ENCODE measurements around the gene AGBL1.
"Not testable (repeated sequence)": the region's sequence is repeated elsewhere in the genome, so short reads cannot be mapped to it uniquely, and the experiment has no call there.

The AGBL1 gene

GRCh38 chr15:86846036-86846435 is 766.4 kb downstream of the AGBL1 start:
- no peak for DNase-seq

- no peak for DNase-seq
These were observed 769.5 kb downstream of the AGBL1 start for GRCh38 chr15:86849136-86849535.

- no peak for DNase-seq
These were observed 770.1 kb downstream of the AGBL1 start for GRCh38 chr15:86849558-86850285.

- DNase-seq, result no peak
These were observed 771.3 kb downstream of the AGBL1 start for GRCh38 chr15:86850939-86851338.

GRCh38 chr15:86852741-86853140 is 773.1 kb downstream of the AGBL1 start:
- no peak for DNase-seq

- DNase-seq, result no peak
These were observed 774.5 kb downstream of the AGBL1 start for GRCh38 chr15:86854176-86854575.

- no peak for DNase-seq
These were observed 775.9 kb downstream of the AGBL1 start for GRCh38 chr15:86855307-86856291.

- DNase-seq, result no peak
These were observed 778.0 kb downstream of the AGBL1 start for GRCh38 chr15:86857701-86858100.

- DNase-seq, result no peak
These were observed 783.7 kb downstream of the AGBL1 start for GRCh38 chr15:86863226-86863915.

GRCh38 chr15:86865920-86866319 is 786.2 kb downstream of the AGBL1 start:
- no peak for DNase-seq

- no peak for DNase-seq
These were observed 791.2 kb downstream of the AGBL1 start for GRCh38 chr15:86870846-86871245.

GRCh38 chr15:86871964-86872363 is 792.3 kb downstream of the AGBL1 start:
- no peak for DNase-seq

- no peak for DNase-seq
These were observed 793.1 kb downstream of the AGBL1 start for GRCh38 chr15:86872782-86873181.

- no peak for DNase-seq
These were observed 795.4 kb downstream of the AGBL1 start for GRCh38 chr15:86875067-86875466.

GRCh38 chr15:86876387-86876944 is 796.8 kb downstream of the AGBL1 start:
- DNase-seq, result no peak

- DNase-seq, result no peak
These were observed 797.5 kb downstream of the AGBL1 start for GRCh38 chr15:86877171-86877631.

- not testable (repeated sequence) for DNase-seq
These were observed 799.2 kb downstream of the AGBL1 start for GRCh38 chr15:86878844-86879243.

GRCh38 chr15:86879250-86880229 is 799.9 kb downstream of the AGBL1 start:
- no peak for DNase-seq

- no peak for DNase-seq
These were observed 805.9 kb downstream of the AGBL1 start for GRCh38 chr15:86885616-86886015.

GRCh38 chr15:86892774-86893449 is 813.2 kb downstream of the AGBL1 start:
- no peak for DNase-seq

GRCh38 chr15:86894269-86894668 is 814.6 kb downstream of the AGBL1 start:
- DNase-seq, result no peak

Data from NCI-H187 treated with DMSO at 0.1 percent for 48 hours (cell line).